Measurements from ENCODE around the gene DNAJB8.

DNAJB8 gene

GRCh38 chr3:128471110-128471509 lies 4.4 kb upstream of the DNAJB8 start:
- TF ChIP-seq, protein P1, sequence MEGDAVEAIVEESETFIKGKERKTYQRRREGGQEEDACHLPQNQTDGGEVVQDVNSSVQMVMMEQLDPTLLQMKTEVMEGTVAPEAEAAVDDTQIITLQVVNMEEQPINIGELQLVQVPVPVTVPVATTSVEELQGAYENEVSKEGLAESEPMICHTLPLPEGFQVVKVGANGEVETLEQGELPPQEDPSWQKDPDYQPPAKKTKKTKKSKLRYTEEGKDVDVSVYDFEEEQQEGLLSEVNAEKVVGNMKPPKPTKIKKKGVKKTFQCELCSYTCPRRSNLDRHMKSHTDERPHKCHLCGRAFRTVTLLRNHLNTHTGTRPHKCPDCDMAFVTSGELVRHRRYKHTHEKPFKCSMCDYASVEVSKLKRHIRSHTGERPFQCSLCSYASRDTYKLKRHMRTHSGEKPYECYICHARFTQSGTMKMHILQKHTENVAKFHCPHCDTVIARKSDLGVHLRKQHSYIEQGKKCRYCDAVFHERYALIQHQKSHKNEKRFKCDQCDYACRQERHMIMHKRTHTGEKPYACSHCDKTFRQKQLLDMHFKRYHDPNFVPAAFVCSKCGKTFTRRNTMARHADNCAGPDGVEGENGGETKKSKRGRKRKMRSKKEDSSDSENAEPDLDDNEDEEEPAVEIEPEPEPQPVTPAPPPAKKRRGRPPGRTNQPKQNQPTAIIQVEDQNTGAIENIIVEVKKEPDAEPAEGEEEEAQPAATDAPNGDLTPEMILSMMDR (IDR thresholded peaks at IDR 0.05), result no peak
- no peak for DNase-seq (ENCODE audit: low spot score)
- H3K27ac ChIP-seq, result no peak overlapping the region
- no peak overlapping the region for H3K4me3 ChIP-seq

DNA sequence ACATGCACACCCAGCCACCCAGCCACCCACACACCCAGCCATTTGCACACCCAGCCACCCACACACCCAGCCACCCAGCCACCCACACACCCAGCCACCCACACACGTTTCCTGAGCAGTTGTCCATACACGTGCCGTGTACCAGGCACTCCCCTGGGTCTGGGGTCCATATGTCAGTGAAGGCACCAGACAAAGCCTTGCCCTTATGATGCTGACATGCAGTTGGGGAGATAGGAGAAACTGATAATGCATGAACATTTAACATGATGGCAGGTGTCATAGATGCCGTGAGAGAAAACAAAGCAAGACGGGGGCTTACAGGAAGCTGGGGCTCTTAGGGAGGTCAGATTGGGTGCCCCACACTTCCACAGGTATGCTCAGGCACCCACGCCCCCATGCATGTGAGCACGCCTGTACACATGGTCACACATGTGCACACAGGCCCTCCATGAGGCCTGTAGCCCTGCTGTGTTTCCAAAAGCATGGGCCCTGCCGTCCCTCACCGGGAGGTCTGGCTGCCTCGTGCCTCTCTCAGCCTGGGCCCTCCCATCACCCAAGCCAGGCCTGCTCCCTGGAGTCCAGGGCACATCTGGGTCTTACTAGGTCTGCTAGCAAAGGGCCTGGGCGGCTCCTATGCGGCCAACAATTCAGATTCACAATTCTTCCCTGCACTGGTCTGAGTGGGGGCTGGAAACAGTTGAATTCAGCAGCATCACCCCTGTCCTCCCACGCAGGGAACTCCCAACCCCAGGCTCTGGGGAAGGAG lies 3.6 kb upstream of the DNAJB8 start:
- no peak overlapping the region for H3K4me3 ChIP-seq
- no peak for DNase-seq (ENCODE audit: low spot score)
- no peak overlapping the region for H3K27ac ChIP-seq
- TF ChIP-seq, protein P1 (IDR thresholded peaks at IDR 0.05), result no peak

GRCh38 chr3:128469556-128469955 lies 2.9 kb upstream of the DNAJB8 start:
- TF ChIP-seq, protein P1 (IDR thresholded peaks at IDR 0.05), result no peak
- Histone ChIP-seq H3K27ac (no peak overlapping the region), H3K4me3 (no peak overlapping the region)
- no peak for DNase-seq (ENCODE audit: low spot score)

DNA sequence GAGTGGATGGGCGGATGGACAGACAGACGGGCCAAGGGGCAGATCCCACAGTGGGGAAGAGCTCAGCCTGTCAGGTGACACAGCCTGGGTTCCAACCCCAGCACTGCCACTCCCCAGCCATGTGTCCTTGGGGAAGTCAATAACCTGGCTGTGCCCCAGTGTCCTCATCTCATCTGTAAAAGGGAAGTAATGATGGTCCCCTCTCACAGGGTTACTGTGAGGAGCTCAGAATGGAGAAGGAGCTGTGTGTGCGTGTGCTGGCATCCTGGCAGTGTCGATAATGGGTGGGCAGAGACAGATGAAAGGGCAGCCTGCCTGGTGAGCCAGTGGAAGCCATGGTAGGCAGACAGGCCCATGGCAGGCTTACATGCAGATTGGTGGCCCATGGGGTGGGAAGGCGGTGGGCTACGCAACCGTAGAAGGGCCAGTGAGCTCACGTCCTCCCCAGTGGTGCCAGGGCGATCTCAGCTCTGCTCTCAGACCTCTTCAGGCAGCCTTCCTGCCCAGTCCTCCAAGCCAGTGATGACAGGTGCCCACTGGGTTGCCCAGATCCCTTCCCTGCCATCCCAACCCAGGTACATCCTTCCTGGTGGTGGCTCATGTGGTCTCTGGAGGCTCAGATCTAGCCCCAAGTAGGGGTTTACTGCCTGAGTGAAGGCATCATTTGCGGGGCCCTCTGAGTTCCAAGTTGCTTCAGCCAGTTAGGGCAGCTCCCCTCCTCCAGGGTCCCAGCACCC lies 2.3 kb upstream of the DNAJB8 start:
- DNase-seq (ENCODE audit: low spot score), result no peak
- TF ChIP-seq, protein P1 (IDR thresholded peaks at IDR 0.05), result no peak
- no peak overlapping the region for H3K27ac ChIP-seq

DNA sequence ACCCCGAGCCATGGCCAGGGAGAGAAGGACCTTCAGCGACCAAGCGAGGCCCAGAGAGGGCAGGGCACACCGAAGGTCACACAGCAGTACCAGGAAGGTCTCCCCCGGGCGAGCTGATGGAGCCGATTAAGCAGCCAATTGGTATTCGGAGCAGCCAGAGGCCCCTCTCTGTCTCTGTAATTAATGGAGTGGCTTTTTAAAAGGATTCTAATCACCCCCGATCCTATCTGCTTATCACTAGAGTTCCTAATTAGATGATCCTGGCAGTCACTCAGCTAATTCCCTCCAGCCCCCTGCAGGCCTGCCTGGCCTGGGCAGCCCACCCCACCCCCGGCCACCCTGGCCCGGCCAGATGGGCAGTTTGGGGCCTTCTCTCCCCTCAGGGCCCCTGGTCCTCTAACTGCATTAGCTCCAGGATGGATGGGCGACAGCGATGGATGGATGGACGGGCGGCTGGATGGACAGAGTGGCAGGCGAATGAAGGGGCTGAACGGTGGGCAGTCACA lies 1.6 kb upstream of the DNAJB8 start:
- no peak overlapping the region for H3K27ac ChIP-seq
- no peak overlapping the region for H3K4me3 ChIP-seq
- DNase-seq (ENCODE audit: low spot score), result no peak
- TF ChIP-seq, protein P1 (IDR thresholded peaks at IDR 0.05), result no peak

More for the DNA sequence above, 2.3 kb upstream of the DNAJB8 start:
- H3K4me3 ChIP-seq, result no peak overlapping the region

DNA sequence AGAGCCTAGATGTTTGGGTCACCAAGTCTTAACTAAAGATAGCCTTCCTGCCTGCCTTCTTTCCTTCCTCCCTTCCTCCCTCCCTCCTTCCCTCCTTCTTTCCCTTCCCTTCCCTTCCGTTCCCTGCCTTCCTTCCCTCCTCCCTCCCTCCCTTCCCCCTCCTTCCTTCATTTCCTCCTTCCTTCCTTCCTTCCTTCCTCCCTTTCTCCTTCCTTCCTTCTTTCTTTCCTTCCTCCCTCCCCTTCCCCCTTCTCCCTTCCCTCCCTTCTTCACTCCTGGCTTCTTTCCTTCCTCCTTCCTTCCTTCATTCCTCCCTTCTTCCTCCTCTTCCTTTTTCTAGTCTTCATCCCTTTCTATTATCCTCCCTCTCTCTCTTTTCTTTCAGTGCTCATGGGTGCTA lies 2.0 kb downstream of the DNAJB8 start:
- TF ChIP-seq, protein P1 (IDR thresholded peaks at IDR 0.05), result no peak
- DNase-seq (ENCODE audit: low spot score), result no peak
- no peak overlapping the region for H3K4me3 ChIP-seq
- no peak overlapping the region for H3K27ac ChIP-seq
